Hepatocyte (in vitro differentiated cells): ENCODE measurements around the gene SHANK3.

ENCODE experiments used
- EZH2phosphoT487 ChIP-seq: fragments of 200-600 bp; sonication (generic); IDR thresholded peaks from one replicate; pipeline ENCODE4 v1.6.1; 2018; ENCODE audit warnings: antibody characterized with exemption, mild to moderate bottlenecking, low read depth, moderate library complexity; ENCODE audit not compliant: unreplicated experiment, severe bottlenecking
- TF ChIP-seq, protein P1 (sequence below): fragments of 200-600 bp; sonication (generic); IDR thresholded peaks from 2 replicates; pipeline ENCODE4 v1.5.1; 2016; ENCODE audit warnings: antibody characterized with exemption, mild to moderate bottlenecking; ENCODE audit not compliant: poor library complexity

GRCh38 chr22:50641696-50642607 is 30.7 kb upstream of the SHANK3 start:
- TF ChIP-seq, protein P1, sequence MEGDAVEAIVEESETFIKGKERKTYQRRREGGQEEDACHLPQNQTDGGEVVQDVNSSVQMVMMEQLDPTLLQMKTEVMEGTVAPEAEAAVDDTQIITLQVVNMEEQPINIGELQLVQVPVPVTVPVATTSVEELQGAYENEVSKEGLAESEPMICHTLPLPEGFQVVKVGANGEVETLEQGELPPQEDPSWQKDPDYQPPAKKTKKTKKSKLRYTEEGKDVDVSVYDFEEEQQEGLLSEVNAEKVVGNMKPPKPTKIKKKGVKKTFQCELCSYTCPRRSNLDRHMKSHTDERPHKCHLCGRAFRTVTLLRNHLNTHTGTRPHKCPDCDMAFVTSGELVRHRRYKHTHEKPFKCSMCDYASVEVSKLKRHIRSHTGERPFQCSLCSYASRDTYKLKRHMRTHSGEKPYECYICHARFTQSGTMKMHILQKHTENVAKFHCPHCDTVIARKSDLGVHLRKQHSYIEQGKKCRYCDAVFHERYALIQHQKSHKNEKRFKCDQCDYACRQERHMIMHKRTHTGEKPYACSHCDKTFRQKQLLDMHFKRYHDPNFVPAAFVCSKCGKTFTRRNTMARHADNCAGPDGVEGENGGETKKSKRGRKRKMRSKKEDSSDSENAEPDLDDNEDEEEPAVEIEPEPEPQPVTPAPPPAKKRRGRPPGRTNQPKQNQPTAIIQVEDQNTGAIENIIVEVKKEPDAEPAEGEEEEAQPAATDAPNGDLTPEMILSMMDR: peak; percentile 54
- TF ChIP-seq EZH2phosphoT487: no peak
